Gastrocnemius medialis (tissue), 4 donors: ENCODE measurements around the gene EXOC1L. TPM values are rescaled to one million over a fixed set of nuclear protein-coding genes. Genes with fewer than 3 reads are reported as not detected.

Source experiments
- ATAC-seq, 2 donors: fragments of 150-250 bp; one replicate each; pipeline ENCODE4 v1.9.1; 2016
- DNase-seq, 2 donors: peaks; one replicate each; pipeline ENCODE4 v3.0.0-alpha.2; 2019
- H3K27ac ChIP-seq, 4 donors: fragments of 200-600 bp; sonication (generic); 1 replicate in 1 of 4; 2 replicates in 3 of 4; pipeline ENCODE4 v1.5.1; 2016 to 2018; ENCODE audit warnings: mild to moderate bottlenecking in 2 of 4, moderate library complexity in 1 of 4
- H3K27me3 ChIP-seq, 3 donors: fragments of 200-600 bp; sonication (generic) in 2 of 3; 1 replicate in 1 of 3; 2 replicates in 2 of 3; pipeline versions ENCODE4 v1.5.1 to v1.6.0; 2016 to 2019; ENCODE audit warnings: mild to moderate bottlenecking in 1 of 3, moderate library complexity in 1 of 3
- H3K36me3 ChIP-seq, 2 donors: fragments of 200-600 bp; sonication (generic) in 1 of 2; one replicate each; pipeline ENCODE4 v1.5.1; 2017 to 2018
- H3K4me1 ChIP-seq, 2 donors: fragments of 200-600 bp; sonication (generic) in 1 of 2; one replicate each; pipeline ENCODE4 v1.5.1; 2016 to 2017; ENCODE audit warnings: mild to moderate bottlenecking in 2 of 2
- H3K4me3 ChIP-seq, 4 donors: fragments of 200-600 bp; sonication (generic) in 3 of 4; 1 replicate in 1 of 4; 2 replicates in 3 of 4; pipeline ENCODE4 v1.5.1; 2016 to 2019; ENCODE audit warnings: mild to moderate bottlenecking in 2 of 4
- H3K9me3 ChIP-seq, 3 donors: fragments of 200-600 bp; sonication (generic) in 2 of 3; 1 replicate in 1 of 3; 2 replicates in 2 of 3; pipeline ENCODE4 v1.5.1; 2016 to 2019
- POLR2A ChIP-seq, 2 donors: fragments of 450-650 bp; IDR thresholded peaks; one replicate each; pipeline ENCODE4 v1.6.1; 2017; ENCODE audit warnings: antibody characterized with exemption in 2 of 2, mild to moderate bottlenecking in 2 of 2, moderate library complexity in 2 of 2
- in situ Hi-C, 4 donors: fragments of 200-750 bp; cut with MboI; loops; one replicate each; pipeline versions ENCODE4 v1.15.0 to v1.8.0; 2017; ENCODE audit warnings: low sequenced_read_pairs in 4 of 4
- intact Hi-C: fragments of 100-400 bp; cut with DNase I; formaldehyde crosslinking; loops from one replicate; pipeline ENCODE4 v1.15.1; 2023; ENCODE audit warnings: low total_unique reads
- total RNA-seq, 4 donors: library from RNA; depleted of rRNA; stranded (reverse); fragments of >200 nt; gene quantifications; one replicate each; pipeline versions ENCODE4 v1.1.0 to v1.2.3, GENCODE V29; 2016
- TF ChIP-seq, protein P1 (sequence below), 5 experiments: fragments of 450-650 bp in 3 of 5; fragments of 200-600 bp in 2 of 5; sonication (generic) in 2 of 5; IDR thresholded peaks in 4 of 5; conservative IDR thresholded peaks in 1 of 5; 1 replicate in 4 of 5; 2 replicates in 1 of 5; pipeline ENCODE4 v1.5.1; 2016 to 2019; ENCODE audit warnings: antibody characterized with exemption in 5 of 5, mild to moderate bottlenecking in 3 of 5, moderate library complexity in 3 of 5

EXOC1L gene
- total RNA-seq, 4 donors from 2014 or later: not detected

GRCh38 chr4:55830048-55830447, 10.5 kb downstream of the EXOC1L start:
- intact Hi-C loops (no loop called here), in situ Hi-C loops (no loop called here)
- H3K27ac ChIP-seq: no peak overlapping the region
- TF ChIP-seq, protein P1, sequence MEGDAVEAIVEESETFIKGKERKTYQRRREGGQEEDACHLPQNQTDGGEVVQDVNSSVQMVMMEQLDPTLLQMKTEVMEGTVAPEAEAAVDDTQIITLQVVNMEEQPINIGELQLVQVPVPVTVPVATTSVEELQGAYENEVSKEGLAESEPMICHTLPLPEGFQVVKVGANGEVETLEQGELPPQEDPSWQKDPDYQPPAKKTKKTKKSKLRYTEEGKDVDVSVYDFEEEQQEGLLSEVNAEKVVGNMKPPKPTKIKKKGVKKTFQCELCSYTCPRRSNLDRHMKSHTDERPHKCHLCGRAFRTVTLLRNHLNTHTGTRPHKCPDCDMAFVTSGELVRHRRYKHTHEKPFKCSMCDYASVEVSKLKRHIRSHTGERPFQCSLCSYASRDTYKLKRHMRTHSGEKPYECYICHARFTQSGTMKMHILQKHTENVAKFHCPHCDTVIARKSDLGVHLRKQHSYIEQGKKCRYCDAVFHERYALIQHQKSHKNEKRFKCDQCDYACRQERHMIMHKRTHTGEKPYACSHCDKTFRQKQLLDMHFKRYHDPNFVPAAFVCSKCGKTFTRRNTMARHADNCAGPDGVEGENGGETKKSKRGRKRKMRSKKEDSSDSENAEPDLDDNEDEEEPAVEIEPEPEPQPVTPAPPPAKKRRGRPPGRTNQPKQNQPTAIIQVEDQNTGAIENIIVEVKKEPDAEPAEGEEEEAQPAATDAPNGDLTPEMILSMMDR (IDR thresholded peaks at IDR 0.05 in 4 of 5, conservative IDR thresholded peaks at IDR 0.05 in 1 of 5): no peak
- no peak for TF ChIP-seq POLR2A (IDR thresholded peaks at IDR 0.05)
- no peaks in the 10 kb centered on the region for H3K9me3 ChIP-seq
- no peak for DNase-seq
- no peak overlapping the region for H3K4me3 ChIP-seq
- ATAC-seq: no peak
- peaks cover 0 to 2% (median 2%) of the 10 kb centered on the region in 3 donors for H3K27me3 ChIP-seq
- H3K36me3 ChIP-seq: no peaks in the 10 kb centered on the region
- H3K4me1 ChIP-seq: no peaks in the 10 kb centered on the region

- no peak for ATAC-seq
- in situ Hi-C loops: no loop called here
Measured at GRCh38 chr4:55830716-55831115, 11.1 kb downstream of the EXOC1L start.

GRCh38 chr4:55834086-55834795, 14.7 kb downstream of the EXOC1L start:
- H3K9me3 ChIP-seq: no peaks in the 10 kb centered on the region
- no peak overlapping the region for H3K27ac ChIP-seq
- intact Hi-C loops: no loop called here
- in situ Hi-C loops: no loop called here
- ATAC-seq (no peak), DNase-seq (no peak)
- TF ChIP-seq POLR2A (IDR thresholded peaks at IDR 0.05): no peak
- TF ChIP-seq, protein P1 (IDR thresholded peaks at IDR 0.05 in 4 of 5, conservative IDR thresholded peaks at IDR 0.05 in 1 of 5): no peak
- H3K4me3 ChIP-seq: no peak overlapping the region
- H3K27me3 ChIP-seq: peaks cover 0 to 11% (median 2%) of the 10 kb centered on the region in 3 donors
- H3K36me3 ChIP-seq: no peaks in the 10 kb centered on the region
- H3K4me1 ChIP-seq: no peaks in the 10 kb centered on the region

More at GRCh38 chr4:55830716-55831115, 11.1 kb downstream of the EXOC1L start:
- intact Hi-C loops: no loop called here
- Histone ChIP-seq H3K4me1 (no peaks in the 10 kb centered on the region), H3K9me3 (no peaks in the 10 kb centered on the region), H3K27me3 (peaks cover 0 to 2% (median 2%) of the 10 kb centered on the region in 3 donors), H3K27ac (no peak overlapping the region), H3K4me3 (no peak overlapping the region), H3K36me3 (no peaks in the 10 kb centered on the region)
- no peak for DNase-seq
- no peak for TF ChIP-seq POLR2A (IDR thresholded peaks at IDR 0.05)
- TF ChIP-seq, protein P1 (IDR thresholded peaks at IDR 0.05 in 4 of 5, conservative IDR thresholded peaks at IDR 0.05 in 1 of 5): no peak

- no peak overlapping the region for H3K27ac ChIP-seq
- no peaks in the 10 kb centered on the region for H3K36me3 ChIP-seq
- H3K9me3 ChIP-seq: no peaks in the 10 kb centered on the region
- in situ Hi-C loops: no loop called here
- DNase-seq (no peak), ATAC-seq (no peak)
- no peaks in the 10 kb centered on the region for H3K4me1 ChIP-seq
- H3K4me3 ChIP-seq: no peak overlapping the region
- intact Hi-C loops: no loop called here
- TF ChIP-seq, protein P1 (IDR thresholded peaks at IDR 0.05 in 4 of 5, conservative IDR thresholded peaks at IDR 0.05 in 1 of 5): no peak
- no peak for TF ChIP-seq POLR2A (IDR thresholded peaks at IDR 0.05)
- peaks cover 0 to 11% (median 0%) of the 10 kb centered on the region in 3 donors for H3K27me3 ChIP-seq
Measured at GRCh38 chr4:55837903-55838302, 18.3 kb downstream of the EXOC1L start.
